ENCODE results near the gene MEF2B. TPM values are rescaled to one million over a fixed set of nuclear protein-coding genes. Genes with fewer than 3 reads are reported as not detected.

The MEF2B gene
- total RNA-seq, 1 donor from 2014 or later: 2.7 TPM

Other genes starting within 250 kb of the MEF2B start
- 3.6 and 4.4 TPM in 2 replicates for gene HOMER3, start 229.0 kb downstream of the MEF2B start, total RNA-seq
- gene SUGP2, start 136.7 kb downstream of the MEF2B start, total RNA-seq: 129 and 140 TPM in 2 replicates
- 44.9 and 53.9 TPM in 2 replicates for gene ARMC6, start 136.7 kb downstream of the MEF2B start, total RNA-seq
- 9.1 and 9.2 TPM in 2 replicates for gene SLC25A42, start 106.3 kb downstream of the MEF2B start, total RNA-seq
- 41.4 TPM in 2 replicates for gene TMEM161A, start 31.8 kb downstream of the MEF2B start, total RNA-seq
- 28.8 and 33.2 TPM in 2 replicates for gene BORCS8, start 21.9 kb upstream of the MEF2B start, total RNA-seq
- 105 and 112 TPM in 2 replicates for gene RFXANK, start 22.0 kb upstream of the MEF2B start, total RNA-seq
- gene NR2C2AP, start 33.2 kb upstream of the MEF2B start, total RNA-seq: 32.5 and 37.0 TPM in 2 replicates
- 0.23 TPM in 1 of 2 replicates, not detected in the other for gene NCAN, start 41.7 kb upstream of the MEF2B start, total RNA-seq
- gene TM6SF2, start 103.0 kb upstream of the MEF2B start, total RNA-seq: not detected in 2 replicates
- gene SUGP1, start 150.2 kb upstream of the MEF2B start, total RNA-seq: 67.6 and 73.4 TPM in 2 replicates
- gene MAU2, start 150.6 kb upstream of the MEF2B start, total RNA-seq: 55.3 and 60.3 TPM in 2 replicates
- gene GATAD2A, start 235.4 kb upstream of the MEF2B start, total RNA-seq: 125 and 128 TPM in 2 replicates

Measured in activated T-helper 2 cell treated with anti-CD3 and anti-CD28 coated beads, Interferon-gamma antibody, Interleukin-2, Interleukin-4, amounts not matched to agents 10 μg/mL and 5 μg/mL and 100 μg/mL, durations not matched to agents 14 hours and 24 hours and 36 hours (primary cell).